B cell (primary cell): Measurements from ENCODE around the gene CYB561D1. TPM values are rescaled to one million over a fixed set of nuclear protein-coding genes. Genes with fewer than 3 reads are reported as not detected.
A peak's percentile ranks its signal among the peaks of the same experiment; 100 is the strongest.

Source experiments
- ATAC-seq: fragments of 200-7000 bp; cut with Tn5 transposase; one replicate; pipeline ENCODE4 v1.10.0; 2021; ENCODE audit warnings: low read depth, mild to moderate bottlenecking, moderate number of reproducible peaks, moderate library complexity
- CTCF ChIA-PET: fragments of 350-600 bp; sonication (Branson Sonifier 250); formaldehyde crosslinking; loops from one replicate; lab custom pipeline; 2021; ENCODE audit warnings: antibody characterized with exemption, inconsistent platforms; lab: Charles Lee
- POLR2A ChIA-PET: fragments of 350-600 bp; sonication (Branson Sonifier 250); formaldehyde crosslinking; loops from one replicate; lab custom pipeline; 2021; ENCODE audit warnings: antibody characterized with exemption; lab: Charles Lee
- DNase-seq: peaks from one replicate; pipeline ENCODE4 v3.0.0; 2013
- H2AFZ ChIP-seq: 2 replicates; pipeline ENCODE4 v1.6.1; 2012; ENCODE audit warnings: mild to moderate bottlenecking, low read depth, low read length; ENCODE audit not compliant: insufficient read depth, poor library complexity, severe bottlenecking
- H3K27ac ChIP-seq, 2 donors: 1 replicate in 1 of 2; 2 replicates in 1 of 2; pipeline ENCODE4 v1.5.1; 2012 to 2013; ENCODE audit warnings: low read length in 2 of 2, mild to moderate bottlenecking in 2 of 2, moderate library complexity in 1 of 2
- H3K27me3 ChIP-seq, 4 experiments: fragments of 200-600 bp in 1 of 4; sonication (generic) in 1 of 4; replicated peaks in 1 of 4; 1 replicate in 2 of 4; 2 replicates in 2 of 4; pipeline versions ENCODE4 v1.6.1 to v1.7.0; 2013 to 2016; ENCODE audit warnings: low read length in 3 of 4, mild to moderate bottlenecking in 2 of 4, mixed read lengths in 1 of 4, moderate library complexity in 1 of 4; ENCODE audit not compliant: insufficient read depth in 4 of 4, control insufficient read depth in 3 of 4; ENCODE audit errors: control extremely low read depth in 1 of 4
- H3K36me3 ChIP-seq, 2 experiments: replicated peaks in 1 of 2; 1 replicate in 1 of 2; 2 replicates in 1 of 2; pipeline versions ENCODE4 v1.6.1 to v1.7.1; 2013; ENCODE audit warnings: low read length in 1 of 2; ENCODE audit not compliant: insufficient read depth in 2 of 2, control insufficient read depth in 1 of 2; ENCODE audit errors: control extremely low read depth in 1 of 2, extremely low read depth in 1 of 2
- H3K4me1 ChIP-seq, 2 donors: fragments of 200-600 bp in 1 of 2; sonication (generic) in 1 of 2; 1 replicate in 1 of 2; 2 replicates in 1 of 2; pipeline versions ENCODE4 v1.5.1 to v1.6.1; 2013 to 2017; ENCODE audit warnings: low read length in 2 of 2; ENCODE audit not compliant: control insufficient read depth in 2 of 2, insufficient read depth in 2 of 2
- H3K4me2 ChIP-seq: replicated peaks from 2 replicates; pipeline ENCODE3; 2012; ENCODE audit warnings: mild to moderate bottlenecking, low read depth, low read length; ENCODE audit not compliant: poor library complexity, severe bottlenecking
- H3K4me3 ChIP-seq, 5 experiments: fragments of 200-600 bp in 1 of 5; sonication (generic) in 1 of 5; 1 replicate in 3 of 5; 2 replicates in 2 of 5; pipeline versions ENCODE4 v1.5.1 to v1.7.0; 2011 to 2016; ENCODE audit warnings: low read length in 4 of 5, mild to moderate bottlenecking in 4 of 5, low read depth in 2 of 5, control low read depth in 1 of 5, moderate library complexity in 1 of 5; ENCODE audit not compliant: insufficient read depth in 1 of 5; ENCODE audit errors: control extremely low read depth in 1 of 5, extremely low read depth in 1 of 5
- H3K79me2 ChIP-seq: fragments of 200-600 bp; sonication (generic); one replicate; pipeline ENCODE4 v1.6.0; 2016; ENCODE audit warnings: low read length; ENCODE audit not compliant: control insufficient read depth, insufficient read depth
- H3K9ac ChIP-seq: fragments of 200-600 bp; sonication (generic); 2 replicates; pipeline ENCODE4 v1.6.1; 2017; ENCODE audit warnings: mild to moderate bottlenecking, low read length, moderate library complexity
- H3K9me3 ChIP-seq, 3 donors: one replicate each; pipeline versions ENCODE4 v1.6.1 to v1.7.1; 2013; ENCODE audit warnings: low read length in 2 of 3; ENCODE audit not compliant: control insufficient read depth in 2 of 3, insufficient read depth in 1 of 3; ENCODE audit errors: control extremely low read depth in 1 of 3
- H4K20me1 ChIP-seq: 2 replicates; pipeline ENCODE4 v1.6.0; 2012; ENCODE audit warnings: mild to moderate bottlenecking, low read length; ENCODE audit not compliant: insufficient read depth, control insufficient read depth, poor library complexity, severe bottlenecking
- H3K27ac Mint-ChIP-seq: one replicate; pipeline ENCODE4 v1.8.0; 2021; ENCODE audit warnings: mixed read lengths
- H3K27me3 Mint-ChIP-seq: one replicate; pipeline ENCODE4 v1.8.0; 2021; ENCODE audit warnings: mixed read lengths
- H3K4me1 Mint-ChIP-seq: one replicate; pipeline ENCODE4 v1.8.0; 2021; ENCODE audit warnings: mixed read lengths
- H3K4me3 Mint-ChIP-seq: one replicate; pipeline ENCODE4 v1.8.0; 2021; ENCODE audit warnings: mixed read lengths
- H3K9me3 Mint-ChIP-seq: one replicate; pipeline ENCODE4 v1.8.0; 2022; ENCODE audit warnings: mixed read lengths; ENCODE audit not compliant: insufficient read depth
- EZH2 ChIP-seq: IDR thresholded peaks from 2 replicates; pipeline ENCODE4 v1.6.1; 2012; ENCODE audit warnings: borderline replicate concordance, low read depth, mild to moderate bottlenecking, moderate library complexity, low read length; ENCODE audit not compliant: insufficient read depth, poor library complexity, severe bottlenecking
- WGBS: methylation state at CpG from one replicate; pipeline ENCODE4 v1.1.5; 2013; ENCODE audit warnings: missing lambda C conversion rate; ENCODE audit not compliant: insufficient coverage; 5-methylcytosine and 5-hydroxymethylcytosine counted together
- intact Hi-C: fragments of 100-400 bp; cut with micrococcal nuclease; formaldehyde crosslinking; loops from one replicate; pipeline ENCODE4 v1.10.0; 2022
- polyA minus RNA-seq: library from RNA; depleted of rRNA, polyadenylated mRNA; stranded (reverse); fragments of >200 nt; gene quantifications from 2 replicates; pipeline ENCODE4 v1.2.3, GENCODE V29; 2012
- polyA plus RNA-seq: library from polyadenylated mRNA; depleted of rRNA; stranded (reverse); fragments of >200 nt; gene quantifications from 2 replicates; pipeline ENCODE4 v1.2.3, GENCODE V29; 2012
- total RNA-seq, 2 donors: library from RNA; stranded (reverse); fragments of 120-200 nt in 1 of 2; gene quantifications; 1 replicate in 1 of 2; 2 replicates in 1 of 2; pipeline versions ENCODE4 v1.2.3 to v1.2.4, GENCODE V29; 2013 to 2022
- TF ChIP-seq, protein P1 (sequence below): fragments of 200-600 bp; IDR thresholded peaks from one replicate; pipeline ENCODE4 v1.8.0; 2022; ENCODE audit warnings: antibody characterized with exemption, mild to moderate bottlenecking

CYB561D1 gene, protein sequence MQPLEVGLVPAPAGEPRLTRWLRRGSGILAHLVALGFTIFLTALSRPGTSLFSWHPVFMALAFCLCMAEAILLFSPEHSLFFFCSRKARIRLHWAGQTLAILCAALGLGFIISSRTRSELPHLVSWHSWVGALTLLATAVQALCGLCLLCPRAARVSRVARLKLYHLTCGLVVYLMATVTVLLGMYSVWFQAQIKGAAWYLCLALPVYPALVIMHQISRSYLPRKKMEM
- total RNA-seq = 28.0 and 29.0 TPM in 2 replicates
- 9.8 TPM for total RNA-seq (2013)
- polyA plus RNA-seq = 10.9 and 16.1 TPM in 2 replicates
- 10.7 and 12.6 TPM in 2 replicates for polyA minus RNA-seq

DNA sequence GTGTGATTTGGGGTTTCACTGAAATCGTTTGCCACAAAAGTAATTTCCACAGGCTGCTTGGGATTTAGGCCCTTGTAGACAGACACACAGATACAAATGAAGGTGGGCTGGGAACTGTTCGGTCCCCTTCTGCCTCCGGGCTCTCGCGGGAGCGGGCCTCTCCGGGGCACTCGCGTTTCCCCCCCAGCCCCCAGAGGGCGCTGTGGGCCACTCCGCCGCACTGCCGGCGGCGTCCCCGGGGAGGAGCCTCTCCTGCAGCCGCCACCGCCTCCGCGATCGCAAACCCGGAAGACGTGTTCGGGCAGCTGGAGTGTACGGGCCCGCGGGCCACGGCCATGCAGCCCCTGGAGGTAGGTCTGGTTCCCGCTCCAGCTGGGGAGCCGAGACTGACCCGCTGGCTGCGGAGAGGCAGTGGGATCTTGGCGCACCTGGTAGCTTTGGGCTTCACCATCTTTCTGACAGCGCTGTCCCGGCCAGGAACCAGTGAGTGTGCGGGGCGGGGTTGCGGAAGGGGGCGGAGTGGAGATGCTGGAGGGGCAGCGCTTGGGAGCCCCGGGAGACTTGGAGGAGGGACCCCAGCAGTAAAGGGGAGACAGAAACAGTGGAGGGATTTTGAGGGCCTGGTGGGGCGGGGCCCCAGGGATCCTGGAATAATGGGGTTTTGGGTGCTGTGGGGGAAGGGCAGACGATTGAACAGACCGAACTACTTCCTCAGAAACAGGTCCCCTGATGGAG, at the start of gene CYB561D1:
CYB561D1 (plus strand) TSS at position 290 of the 735 bp plus-strand sequence; CDS start at position 336, 46 bp downstream.
- CTCF ChIA-PET = interaction anchor here (0.8 to 37.9 kb wide), 14 partner anchors 10 to 1283 kb away, joined by 3 to 926 read pairs (median 6); partner anchors contain the start of genes AHCYL1, AMIGO1, ATXN7L2 and GPR61
- Histone ChIP-seq H3K4me2 (peak within 1 kb of the TSS; percentile 63), H4K20me1 (peaks cover 44% of the 10 kb centered on the region), H3K4me3 (peak within 1 kb of the TSS; percentile 48 to 97 (median 88)), H3K9ac (peak within 1 kb of the TSS; percentile 91), H3K79me2 (peaks cover 54% of the 10 kb centered on the region), H2AFZ (peak within 1 kb of the TSS; percentile 93), H3K27me3 (no peaks in the 10 kb centered on the region), H3K36me3 (peaks cover 0 to 56% of the 10 kb centered on the region in 2 experiments), H3K9me3 (no peaks in the 10 kb centered on the region), H3K4me1 (peaks cover 16 to 33% of the 10 kb centered on the region in 2 donors), H3K27ac (peak within 1 kb of the TSS; percentile 14 to 46)
- no peak for TF ChIP-seq EZH2
- TF ChIP-seq, protein P1, sequence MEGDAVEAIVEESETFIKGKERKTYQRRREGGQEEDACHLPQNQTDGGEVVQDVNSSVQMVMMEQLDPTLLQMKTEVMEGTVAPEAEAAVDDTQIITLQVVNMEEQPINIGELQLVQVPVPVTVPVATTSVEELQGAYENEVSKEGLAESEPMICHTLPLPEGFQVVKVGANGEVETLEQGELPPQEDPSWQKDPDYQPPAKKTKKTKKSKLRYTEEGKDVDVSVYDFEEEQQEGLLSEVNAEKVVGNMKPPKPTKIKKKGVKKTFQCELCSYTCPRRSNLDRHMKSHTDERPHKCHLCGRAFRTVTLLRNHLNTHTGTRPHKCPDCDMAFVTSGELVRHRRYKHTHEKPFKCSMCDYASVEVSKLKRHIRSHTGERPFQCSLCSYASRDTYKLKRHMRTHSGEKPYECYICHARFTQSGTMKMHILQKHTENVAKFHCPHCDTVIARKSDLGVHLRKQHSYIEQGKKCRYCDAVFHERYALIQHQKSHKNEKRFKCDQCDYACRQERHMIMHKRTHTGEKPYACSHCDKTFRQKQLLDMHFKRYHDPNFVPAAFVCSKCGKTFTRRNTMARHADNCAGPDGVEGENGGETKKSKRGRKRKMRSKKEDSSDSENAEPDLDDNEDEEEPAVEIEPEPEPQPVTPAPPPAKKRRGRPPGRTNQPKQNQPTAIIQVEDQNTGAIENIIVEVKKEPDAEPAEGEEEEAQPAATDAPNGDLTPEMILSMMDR = peak; percentile 91
- POLR2A ChIA-PET = interaction anchor here (0.9 to 1.1 kb wide), 3 partner anchors 10 to 68 kb away, joined by 4 to 7 read pairs (median 5); partner anchors contain the start of gene PSMA5
- Mint-ChIP-seq H3K27ac (peak within 1 kb of the TSS; percentile 93), H3K9me3 (no peaks in the 10 kb centered on the region), H3K4me3 (peak within 1 kb of the TSS; percentile 97), H3K27me3 (no peaks in the 10 kb centered on the region), H3K4me1 (peaks cover 40% of the 10 kb centered on the region)
- intact Hi-C loops = loop anchor here (1.0 to 5.0 kb wide), 8 partner anchors 11 to 493 kb away; partner anchors contain the start of genes AMIGO1, ATXN7L2, GNAI3 and PSMA5
- WGBS = under 1% methylated on average over 41 of the region's 44 CpGs
- peak; percentile 89 for ATAC-seq
- peak; percentile 94 for DNase-seq
